NOMO-1 (cell line): ENCODE results near the gene CACNA1D.

Source experiments
- DNase-seq, 2 experiments: peaks; one replicate each; lab custom pipeline; 2025; ENCODE audit not compliant: unreplicated experiment in 2 of 2; lab: John Stamatoyannopoulos, UW

Gene CACNA1D

GRCh38 chr3:53817211-53817610, 322.8 kb downstream of the CACNA1D start:
- DNase-seq, result no peak

GRCh38 chr3:53817809-53818208, 323.4 kb downstream of the CACNA1D start:
- no peak for DNase-seq

- DNase-seq, result no peak
These were observed 324.1 kb downstream of the CACNA1D start for GRCh38 chr3:53818221-53819162.

DNA sequence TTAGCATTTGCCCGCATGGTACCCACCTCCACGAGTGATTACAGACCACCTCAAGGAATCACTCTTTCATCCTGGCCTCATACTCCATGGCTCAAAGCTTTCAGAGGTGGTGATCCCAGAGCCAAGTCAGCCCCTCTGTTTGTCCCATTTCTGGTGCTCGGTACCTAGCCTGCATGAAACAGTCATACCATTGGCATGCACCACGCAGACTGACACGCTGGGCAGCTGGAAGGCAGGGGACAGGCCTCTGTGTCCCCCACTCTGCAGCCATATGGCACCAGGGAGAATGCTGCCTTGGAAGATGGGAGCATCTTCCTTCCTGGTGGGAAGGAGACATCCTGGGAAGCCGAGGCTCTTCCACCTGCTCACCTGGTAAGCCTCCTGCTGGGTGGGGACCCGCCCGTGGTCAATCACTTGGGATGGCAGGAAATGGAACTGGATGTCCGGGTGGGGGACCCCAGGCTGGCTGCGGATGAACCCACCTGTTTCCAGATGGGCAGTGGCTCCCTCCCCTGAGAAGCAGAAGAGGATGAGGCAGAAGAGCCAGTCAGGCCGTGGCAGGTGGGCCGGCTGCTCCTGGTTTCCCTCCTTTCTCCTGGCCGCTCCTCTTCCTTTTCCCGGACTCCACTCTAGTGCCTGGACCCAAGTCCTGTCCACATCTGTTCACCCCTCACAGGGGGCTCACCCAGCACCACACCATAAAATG, 324.9 kb downstream of the CACNA1D start:
- no peak for DNase-seq

DNA sequence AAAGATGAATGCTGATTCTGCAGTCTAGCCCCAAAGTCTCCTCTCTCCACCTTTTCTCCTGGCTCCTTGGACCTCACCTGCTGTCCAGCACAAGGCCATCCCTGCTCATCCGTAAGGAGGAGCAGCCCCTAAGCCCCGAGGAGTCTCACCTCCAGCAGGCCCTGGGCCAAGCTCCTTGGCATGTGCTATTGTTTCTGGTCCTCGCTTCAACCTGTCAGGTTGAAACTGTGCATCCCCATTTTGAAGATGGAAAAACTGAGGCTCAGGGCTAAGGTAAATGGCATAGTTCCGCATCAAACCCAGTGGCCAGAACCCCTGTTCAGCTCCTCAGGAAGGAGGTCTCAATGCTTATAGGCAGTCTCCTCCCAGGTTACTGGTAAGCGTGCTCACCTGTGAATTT, 325.7 kb downstream of the CACNA1D start:
- DNase-seq, result no peak

DNA sequence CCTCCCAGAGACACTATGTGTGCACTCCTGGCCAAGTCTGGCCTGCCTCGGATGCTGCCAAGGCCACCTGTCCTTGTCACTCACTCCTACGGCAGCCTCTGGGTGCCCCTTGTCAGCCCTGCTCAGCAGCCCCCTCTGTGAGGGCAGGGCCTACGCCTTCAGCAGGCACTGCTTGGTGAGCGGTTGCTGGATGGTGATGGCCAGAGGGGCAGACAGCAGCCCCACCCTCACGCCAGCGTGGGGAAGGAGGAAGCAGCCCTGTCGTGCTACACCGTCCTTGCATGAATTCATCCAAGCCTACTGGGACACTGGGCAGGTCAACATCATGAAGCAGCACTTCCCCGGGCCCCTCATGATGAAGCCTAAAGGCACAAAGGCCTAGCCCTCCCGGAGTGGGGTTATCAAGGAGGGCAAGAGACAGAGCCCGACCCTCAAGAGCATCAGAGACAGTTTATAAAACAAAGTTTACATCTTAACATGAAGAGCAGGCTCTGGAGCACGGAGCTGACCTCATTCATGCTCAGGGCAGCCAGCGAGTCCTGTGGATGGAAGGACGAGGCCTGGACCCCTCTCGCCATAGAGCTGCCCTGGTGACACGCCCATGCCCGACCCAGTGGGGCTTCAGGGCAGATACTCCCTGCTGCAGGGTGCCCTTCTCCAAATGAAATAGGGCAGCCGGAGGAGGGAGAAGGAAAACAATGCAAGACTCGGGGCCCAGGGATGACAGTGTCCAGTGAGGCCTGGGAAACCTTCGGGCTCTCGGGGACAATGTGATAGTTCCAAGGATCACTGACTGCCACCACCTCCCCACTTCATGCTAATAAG, 326.6 kb downstream of the CACNA1D start:
- no peak for DNase-seq

- no peak for DNase-seq
These were observed 327.3 kb downstream of the CACNA1D start for GRCh38 chr3:53821631-53822121.

GRCh38 chr3:53822331-53822741, 327.9 kb downstream of the CACNA1D start:
- DNase-seq, result no peak

DNA sequence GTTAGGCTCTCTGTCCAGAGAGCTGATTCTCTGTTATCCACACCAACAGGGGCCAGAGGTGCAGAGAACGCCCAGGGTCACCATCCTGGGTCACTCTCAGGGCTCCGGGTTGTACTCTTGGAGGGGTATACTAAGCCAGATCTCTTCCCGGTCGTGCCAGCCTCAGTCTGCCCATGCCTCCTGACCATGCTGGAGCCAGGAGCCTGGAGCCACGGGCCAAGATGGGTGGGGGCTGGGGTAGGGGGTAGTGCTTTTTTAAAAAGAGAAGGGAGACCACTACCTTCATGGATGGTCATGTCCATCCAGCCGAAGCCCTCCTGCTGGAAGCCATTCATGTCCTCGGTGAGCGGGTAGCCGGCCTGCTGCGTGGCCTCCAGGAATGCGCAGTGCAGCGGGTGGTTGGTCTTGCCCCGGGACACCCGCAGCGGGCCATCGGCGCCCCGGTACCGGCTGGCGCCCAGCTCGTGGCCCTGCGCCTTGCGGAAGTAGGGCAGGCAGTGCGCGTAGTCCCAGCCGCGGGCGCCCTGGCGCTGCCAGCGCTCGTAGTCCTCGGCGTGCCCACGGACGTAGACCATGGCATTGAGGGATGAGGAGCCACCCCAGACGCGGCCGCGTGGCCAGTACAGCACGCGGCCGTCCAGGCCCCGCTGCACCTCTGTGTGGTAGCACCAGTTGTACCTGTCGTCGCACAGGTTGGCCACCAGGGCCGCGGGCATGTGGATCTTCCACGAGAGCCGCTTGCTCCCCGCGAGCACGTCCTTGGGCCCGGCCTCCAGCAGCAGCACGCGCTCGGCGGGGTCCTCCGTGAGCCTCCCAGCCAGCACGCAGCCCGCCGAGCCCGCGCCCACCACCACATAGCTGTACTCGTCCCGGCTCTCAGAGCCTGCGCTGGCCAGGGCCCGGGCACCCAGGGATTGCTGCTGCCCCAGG, 328.9 kb downstream of the CACNA1D start:
- DNase-seq, result no peak

DNA sequence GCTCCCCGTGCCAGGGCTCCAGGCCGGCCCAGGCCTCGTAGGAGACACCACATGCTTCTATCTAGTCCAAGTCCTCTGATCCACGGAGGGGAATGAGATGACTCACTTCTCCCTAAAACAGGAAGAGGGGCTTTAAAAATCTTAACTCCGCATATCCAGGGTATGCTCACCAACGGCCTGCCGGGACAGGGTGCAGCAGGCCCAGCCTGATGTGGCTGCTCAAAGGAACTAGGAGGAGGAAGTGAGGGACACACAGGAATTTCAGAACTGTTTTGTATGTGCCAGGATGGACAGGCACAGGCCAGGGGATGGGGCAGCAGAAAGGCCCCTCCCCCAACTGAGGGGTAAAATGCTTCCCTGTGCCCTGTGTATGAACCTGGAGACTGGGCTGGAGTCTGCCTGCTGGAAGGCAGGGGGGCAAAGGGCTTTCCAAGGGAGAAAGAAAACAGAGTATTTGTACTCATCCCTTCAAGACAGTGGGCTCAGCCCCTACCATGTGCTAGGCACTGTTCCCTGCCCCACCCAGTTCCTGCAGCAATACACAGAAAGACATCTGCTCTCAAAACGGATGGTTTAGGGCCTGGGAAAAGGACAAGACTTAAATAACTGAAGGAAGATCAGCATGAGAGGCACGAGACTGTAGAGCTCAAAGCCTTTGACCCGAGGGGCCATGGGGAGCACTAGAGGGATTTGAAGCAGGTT, 329.7 kb downstream of the CACNA1D start:
- no peak for DNase-seq

- no peak for DNase-seq
These were observed 330.4 kb downstream of the CACNA1D start for GRCh38 chr3:53824795-53825194.

- no peak for DNase-seq
These were observed 331.6 kb downstream of the CACNA1D start for GRCh38 chr3:53826048-53826447.

- no peak for DNase-seq
These were observed 334.2 kb downstream of the CACNA1D start for GRCh38 chr3:53828581-53828980.

DNA sequence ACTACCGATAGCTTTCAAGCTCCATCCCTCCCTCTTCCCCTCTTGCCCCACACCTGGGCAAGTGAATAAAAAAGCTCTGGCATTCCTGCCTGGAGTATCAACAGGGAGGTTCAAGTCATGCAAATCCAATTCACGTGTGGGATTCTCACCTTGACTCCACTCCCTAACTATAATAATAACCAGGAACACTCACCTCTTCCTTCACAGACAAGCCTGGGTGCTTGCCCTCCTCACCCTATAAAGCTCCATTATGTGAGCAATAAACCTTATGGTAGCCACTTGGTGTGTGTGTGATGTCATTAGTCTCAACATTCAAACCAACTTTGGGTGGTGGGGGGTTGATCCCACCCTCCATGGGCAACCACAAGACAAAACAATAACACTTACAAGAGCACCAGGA, 335.2 kb downstream of the CACNA1D start:
- DNase-seq, result no peak

GRCh38 chr3:53830944-53831343, 336.5 kb downstream of the CACNA1D start:
- no peak for DNase-seq

- no peak for DNase-seq
These were observed 338.7 kb downstream of the CACNA1D start for GRCh38 chr3:53833053-53833645.

DNA sequence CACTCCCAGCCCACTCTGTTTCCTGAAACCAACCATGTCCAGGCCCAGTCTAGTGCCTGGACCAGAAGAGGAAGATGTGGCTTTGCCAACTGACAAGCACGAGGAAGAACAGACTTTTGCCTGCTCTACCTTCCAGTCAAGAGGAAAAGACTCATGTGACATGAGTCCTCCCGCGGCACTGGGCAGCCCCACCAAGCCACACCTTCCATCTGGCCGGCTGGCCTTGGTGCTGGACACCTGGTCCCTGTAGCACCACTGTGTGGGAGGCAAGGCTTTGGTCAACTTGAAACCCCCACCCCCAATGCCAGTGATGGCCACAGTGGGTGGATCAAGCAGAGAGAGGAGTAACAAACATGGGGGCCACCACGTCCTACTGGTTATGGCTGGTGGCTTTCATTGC, 339.3 kb downstream of the CACNA1D start:
- no peak for DNase-seq

- peak; percentile 84 to 90 for DNase-seq
These were observed 340.2 kb downstream of the CACNA1D start for GRCh38 chr3:53834429-53835095.
